Bronchial epithelial cell (primary cell): Measurements from ENCODE around the gene RFLNA. TPM values are rescaled to one million over a fixed set of nuclear protein-coding genes. Genes with fewer than 3 reads are reported as not detected.

Experiments used
- DNase-seq: peaks from one replicate; pipeline ENCODE4 v3.0.0-alpha.2; 2010; ENCODE audit warnings: low read depth
- FAIRE-seq: peaks from 2 replicates; lab custom pipeline; 2011; peaks lifted over from hg19 to GRCh38; lab: Jason Lieb, UNC
- H3K27me3 ChIP-seq: 2 replicates; pipeline ENCODE4 v1.5.1; 2011; ENCODE audit warnings: low read length; ENCODE audit not compliant: control insufficient read depth, insufficient read depth
- H3K36me3 ChIP-seq: 2 replicates; pipeline ENCODE4 v1.5.1; 2011; ENCODE audit warnings: low read length; ENCODE audit not compliant: control insufficient read depth, insufficient read depth
- H3K4me3 ChIP-seq: 2 replicates; pipeline ENCODE4 v1.5.1; 2011; ENCODE audit warnings: mild to moderate bottlenecking, low read depth, low read length, control low read depth
- total RNA-seq: library from RNA; depleted of rRNA; stranded (reverse); fragments of >200 nt; gene quantifications from 2 replicates; pipeline ENCODE4 v1.2.1, GENCODE V29; 2014
- TF ChIP-seq, protein P1 (sequence below): IDR thresholded peaks from 2 replicates; pipeline ENCODE4 v1.5.1; 2011; ENCODE audit warnings: mild to moderate bottlenecking, moderate library complexity, low read length, control low read depth, inconsistent platforms; ENCODE audit not compliant: insufficient read depth, severe bottlenecking

Gene RFLNA
- total RNA-seq: not detected in 2 replicates

- TF ChIP-seq, protein P1, sequence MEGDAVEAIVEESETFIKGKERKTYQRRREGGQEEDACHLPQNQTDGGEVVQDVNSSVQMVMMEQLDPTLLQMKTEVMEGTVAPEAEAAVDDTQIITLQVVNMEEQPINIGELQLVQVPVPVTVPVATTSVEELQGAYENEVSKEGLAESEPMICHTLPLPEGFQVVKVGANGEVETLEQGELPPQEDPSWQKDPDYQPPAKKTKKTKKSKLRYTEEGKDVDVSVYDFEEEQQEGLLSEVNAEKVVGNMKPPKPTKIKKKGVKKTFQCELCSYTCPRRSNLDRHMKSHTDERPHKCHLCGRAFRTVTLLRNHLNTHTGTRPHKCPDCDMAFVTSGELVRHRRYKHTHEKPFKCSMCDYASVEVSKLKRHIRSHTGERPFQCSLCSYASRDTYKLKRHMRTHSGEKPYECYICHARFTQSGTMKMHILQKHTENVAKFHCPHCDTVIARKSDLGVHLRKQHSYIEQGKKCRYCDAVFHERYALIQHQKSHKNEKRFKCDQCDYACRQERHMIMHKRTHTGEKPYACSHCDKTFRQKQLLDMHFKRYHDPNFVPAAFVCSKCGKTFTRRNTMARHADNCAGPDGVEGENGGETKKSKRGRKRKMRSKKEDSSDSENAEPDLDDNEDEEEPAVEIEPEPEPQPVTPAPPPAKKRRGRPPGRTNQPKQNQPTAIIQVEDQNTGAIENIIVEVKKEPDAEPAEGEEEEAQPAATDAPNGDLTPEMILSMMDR: no peak
- H3K4me3 ChIP-seq: no peak within 1 kb of the TSS
- no peak for FAIRE-seq
- no peak for DNase-seq
- peaks cover 22% of the 10 kb centered on the region for H3K27me3 ChIP-seq
- no peaks in the 10 kb centered on the region for H3K36me3 ChIP-seq
Measured at GRCh38 chr12:124294780-124295341, at the start of gene RFLNA. RFLNA (plus strand) TSS chr12:124295093; CDS start chr12:124295430, 337 bp downstream.

GRCh38 chr12:124247331-124247730 lies 47.6 kb upstream of the RFLNA start:
- H3K27me3 ChIP-seq: peaks cover 2% of the 10 kb centered on the region
- no peak for DNase-seq
- no peak overlapping the region for H3K4me3 ChIP-seq
- TF ChIP-seq, protein P1: no peak
- H3K36me3 ChIP-seq: no peaks in the 10 kb centered on the region
- no peak for FAIRE-seq

DNA sequence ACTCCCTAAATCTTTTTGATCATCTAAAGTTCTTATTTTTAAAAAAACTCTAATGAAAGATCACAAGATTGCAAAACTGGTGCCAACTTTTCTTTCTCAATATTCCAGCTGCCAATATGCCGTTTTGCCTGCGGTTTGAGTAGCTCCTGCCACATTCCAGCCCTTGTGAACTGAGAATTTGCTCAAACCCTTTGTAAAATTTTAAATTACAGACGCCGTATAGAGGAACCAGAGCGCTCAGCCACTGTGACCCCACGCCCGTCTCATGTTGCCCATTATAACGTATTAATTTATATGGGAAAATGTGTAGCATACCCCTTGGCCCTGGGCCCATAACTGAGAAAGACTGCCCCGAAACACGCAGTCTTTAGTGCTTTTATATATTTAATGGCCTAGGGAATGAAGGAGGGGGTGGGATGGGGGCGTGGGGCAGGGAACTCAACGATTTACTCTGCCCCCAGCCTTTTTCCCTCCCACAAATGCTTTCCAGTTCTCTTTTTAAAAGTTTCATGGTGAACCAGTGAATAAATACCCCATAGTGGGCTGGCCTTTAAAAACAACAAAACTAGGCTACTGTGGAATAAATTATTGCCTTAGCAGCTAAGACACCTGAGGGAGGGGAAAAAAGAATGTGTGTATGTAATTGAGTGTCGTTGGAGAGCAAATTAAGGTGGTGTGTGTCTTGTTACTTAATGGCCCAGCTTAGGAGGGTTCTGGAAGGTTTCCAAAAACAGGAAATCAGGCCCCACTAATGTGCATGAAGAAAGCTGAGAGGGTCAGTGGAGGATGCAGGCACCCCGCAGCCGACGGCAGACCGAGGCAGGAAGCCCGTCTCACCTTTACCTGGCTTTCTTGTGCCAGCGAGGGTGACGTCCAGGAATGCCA lies 45.7 kb upstream of the RFLNA start:
- Histone ChIP-seq H3K4me3 (no peak overlapping the region), H3K36me3 (no peaks in the 10 kb centered on the region), H3K27me3 (peaks cover 2% of the 10 kb centered on the region)
- TF ChIP-seq, protein P1: no peak
- DNase-seq (no peak), FAIRE-seq (no peak)

DNA sequence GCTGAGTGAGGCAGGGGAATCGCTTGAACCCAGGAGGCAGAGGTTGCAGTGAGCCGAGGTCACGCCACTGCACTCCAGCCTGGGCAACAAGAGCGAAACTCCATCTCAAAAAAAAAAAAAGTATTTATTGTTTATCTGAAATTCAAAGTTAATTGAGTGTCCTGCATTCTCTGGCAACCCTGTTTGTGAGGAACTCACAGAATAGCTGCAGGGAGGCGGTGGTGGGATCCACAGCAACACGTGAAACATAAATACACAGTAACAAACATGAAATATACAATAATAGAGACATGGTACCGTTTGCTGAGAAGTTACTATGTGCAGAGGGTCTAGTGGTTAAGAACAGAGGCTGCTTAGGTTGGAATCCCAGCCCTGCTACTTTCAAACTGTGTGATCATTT lies 43.7 kb upstream of the RFLNA start:
- DNase-seq: no peak

DNA sequence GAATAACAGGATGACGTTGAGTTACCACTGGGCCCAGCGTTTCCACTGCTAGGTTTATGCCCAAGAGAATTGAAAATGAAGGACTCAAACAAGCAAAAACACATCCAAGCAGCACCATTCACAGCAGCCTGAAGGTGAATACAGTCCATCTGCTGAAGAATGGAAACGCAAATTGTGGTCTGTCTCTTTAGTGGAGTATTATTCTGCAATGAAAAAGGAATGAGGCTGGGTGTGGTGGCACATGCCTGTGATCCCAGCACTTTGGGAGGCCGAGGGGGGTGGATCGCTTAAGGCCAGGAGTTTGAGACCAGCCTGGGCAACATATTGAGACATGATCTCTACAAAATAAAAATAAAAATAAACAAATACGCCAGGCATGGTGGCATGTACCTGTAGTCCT lies 41.9 kb upstream of the RFLNA start:
- Histone ChIP-seq H3K4me3 (no peak overlapping the region), H3K27me3 (peaks cover 3% of the 10 kb centered on the region), H3K36me3 (no peaks in the 10 kb centered on the region)
- no peak for FAIRE-seq
- TF ChIP-seq, protein P1: no peak
- no peak for DNase-seq

More for the DNA sequence above, 43.7 kb upstream of the RFLNA start:
- FAIRE-seq: no peak
- TF ChIP-seq, protein P1: no peak
- H3K4me3 ChIP-seq: no peak overlapping the region
- no peaks in the 10 kb centered on the region for H3K36me3 ChIP-seq
- peaks cover 2% of the 10 kb centered on the region for H3K27me3 ChIP-seq
